ENCODE measurements around the gene CCDC152.

DNA sequence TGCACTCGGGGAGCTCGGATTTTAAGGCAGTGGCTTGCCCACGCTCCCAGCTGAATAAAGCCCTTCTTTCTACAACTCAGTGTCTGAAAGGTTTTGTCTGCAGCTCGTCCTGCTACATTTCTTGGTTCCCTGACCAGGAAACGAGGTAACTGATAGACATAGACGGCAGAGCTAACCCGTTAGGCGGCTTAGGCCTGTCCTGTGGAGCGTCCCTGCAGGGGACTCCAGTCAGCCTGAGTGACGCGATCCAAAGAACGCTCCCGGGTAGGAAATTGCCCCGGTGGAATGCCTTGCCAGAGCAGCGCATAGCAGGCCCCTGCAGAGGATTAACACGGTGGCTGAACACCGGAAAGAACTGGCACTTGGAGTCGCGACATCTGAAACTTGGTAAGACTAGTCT, 56.9 kb downstream of the CCDC152 start:
- TF ChIP-seq, protein P1, sequence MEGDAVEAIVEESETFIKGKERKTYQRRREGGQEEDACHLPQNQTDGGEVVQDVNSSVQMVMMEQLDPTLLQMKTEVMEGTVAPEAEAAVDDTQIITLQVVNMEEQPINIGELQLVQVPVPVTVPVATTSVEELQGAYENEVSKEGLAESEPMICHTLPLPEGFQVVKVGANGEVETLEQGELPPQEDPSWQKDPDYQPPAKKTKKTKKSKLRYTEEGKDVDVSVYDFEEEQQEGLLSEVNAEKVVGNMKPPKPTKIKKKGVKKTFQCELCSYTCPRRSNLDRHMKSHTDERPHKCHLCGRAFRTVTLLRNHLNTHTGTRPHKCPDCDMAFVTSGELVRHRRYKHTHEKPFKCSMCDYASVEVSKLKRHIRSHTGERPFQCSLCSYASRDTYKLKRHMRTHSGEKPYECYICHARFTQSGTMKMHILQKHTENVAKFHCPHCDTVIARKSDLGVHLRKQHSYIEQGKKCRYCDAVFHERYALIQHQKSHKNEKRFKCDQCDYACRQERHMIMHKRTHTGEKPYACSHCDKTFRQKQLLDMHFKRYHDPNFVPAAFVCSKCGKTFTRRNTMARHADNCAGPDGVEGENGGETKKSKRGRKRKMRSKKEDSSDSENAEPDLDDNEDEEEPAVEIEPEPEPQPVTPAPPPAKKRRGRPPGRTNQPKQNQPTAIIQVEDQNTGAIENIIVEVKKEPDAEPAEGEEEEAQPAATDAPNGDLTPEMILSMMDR (conservative IDR thresholded peaks at IDR 0.05; ENCODE audit: low read depth, low read length), result no peak
- TF ChIP-seq EZH2 (IDR thresholded peaks at IDR 0.05; ENCODE audit: borderline replicate concordance, low read depth, low read length, poor library complexity, severe bottlenecking), result no peak

Measured in A673 (cell line).